Stimulated activated CD8-positive, alpha-beta memory T cell treated with anti-CD3 and anti-CD28 coated beads, Interleukin-2, amount 100 ng/mL, for 1 hour (primary cell): ENCODE measurements around the gene ZDHHC24.

Experiments
- DNase-seq, 2 donors: peaks; one replicate each; pipeline ENCODE4 v3.0.0-alpha.2; 2020; ENCODE audit warnings: low read depth in 2 of 2

ZDHHC24 gene

DNA sequence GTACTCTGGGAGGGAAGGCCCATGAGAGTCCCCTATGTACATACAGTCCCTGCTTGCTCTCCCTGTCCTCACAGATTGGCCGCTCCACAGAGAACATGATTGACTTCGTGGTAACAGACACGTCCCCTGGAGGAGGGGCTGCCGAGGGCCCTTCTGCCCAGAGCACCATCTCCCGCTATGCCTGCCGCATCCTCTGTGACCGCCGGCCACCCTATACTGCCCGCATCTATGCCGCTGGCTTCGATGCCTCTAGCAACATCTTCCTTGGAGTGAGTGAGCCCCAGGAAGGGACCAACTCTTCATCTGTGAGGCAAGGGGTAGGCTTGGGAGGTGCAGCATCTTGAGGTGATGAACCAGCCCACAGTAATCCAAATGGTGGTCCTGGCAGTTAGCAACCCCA, 72.7 kb downstream of the ZDHHC24 start:
- DNase-seq = no peak

DNA sequence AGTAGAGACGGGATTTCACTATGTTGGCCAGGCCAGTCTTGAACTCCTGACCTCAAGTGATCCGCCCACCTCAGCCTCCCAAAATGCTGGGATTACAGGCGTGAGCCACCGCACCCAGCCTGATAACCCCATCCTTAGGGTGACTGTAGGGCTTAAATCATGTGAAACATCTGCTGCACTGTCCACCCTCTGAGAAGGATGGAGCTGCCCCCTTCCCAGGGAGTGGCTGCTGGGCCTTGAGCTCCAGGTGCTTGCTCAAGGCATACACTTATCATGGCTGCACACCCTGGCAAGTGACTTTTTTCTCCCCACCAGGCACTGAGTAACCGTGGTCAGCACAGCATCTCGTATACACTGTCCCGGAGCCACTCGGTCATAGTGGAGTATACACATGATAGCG, 73.8 kb downstream of the ZDHHC24 start:
- DNase-seq = no peak

DNA sequence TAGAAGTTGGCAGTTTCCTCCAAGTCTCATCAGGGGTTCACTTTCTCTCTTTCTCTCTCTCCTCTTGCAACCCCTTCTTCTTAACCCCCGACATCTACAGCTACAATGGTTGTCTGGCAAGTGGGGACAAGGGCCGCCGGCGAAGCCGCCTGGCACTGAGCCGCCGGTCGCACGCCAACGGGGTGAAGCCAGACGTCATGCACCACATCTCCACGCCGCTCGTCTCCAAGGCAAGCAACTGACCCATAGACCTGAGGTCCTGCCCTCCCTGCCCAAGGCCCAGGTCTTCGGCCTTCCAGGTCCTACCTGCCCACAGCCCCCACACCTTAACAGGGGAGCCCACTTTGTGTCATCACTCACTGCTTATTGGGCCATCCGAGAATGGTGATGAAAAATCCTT, 74.7 kb downstream of the ZDHHC24 start:
- no peak for DNase-seq
